Measurements from ENCODE around the gene PRPH. TPM values are rescaled to one million over a fixed set of nuclear protein-coding genes. Genes with fewer than 3 reads are reported as not detected.

Gene PRPH
- total and polyA plus RNA-seq, 2 of the 4 experiments (the other 2 are of a cell fraction) = not detected

DNA sequence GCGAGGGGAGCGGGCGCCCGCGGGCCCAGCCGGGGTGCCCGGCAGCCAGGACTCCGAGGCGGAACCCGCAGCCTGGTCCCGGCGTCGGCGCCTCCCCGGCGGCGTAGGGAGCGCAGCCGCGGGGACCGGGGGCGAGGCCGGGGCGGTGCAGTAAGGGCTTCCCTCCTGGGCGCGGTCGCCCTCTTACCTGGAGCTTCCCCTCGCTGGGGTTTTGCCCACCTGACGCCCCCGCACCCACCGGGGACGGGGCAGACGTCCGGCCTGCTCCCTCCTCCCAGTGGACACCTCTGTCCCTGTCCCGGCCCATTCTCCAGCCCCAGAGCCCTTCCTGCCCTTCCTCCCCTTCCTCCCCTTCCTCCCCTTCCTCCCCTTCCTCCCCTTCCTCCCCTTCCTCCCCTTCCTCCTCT lies 30.5 kb upstream of the PRPH start:
- H3K4me1 ChIP-seq (ENCODE audit: control insufficient read depth, insufficient read depth, low read length) = peaks cover 21% of the 10 kb centered on the region
- peak overlapping the region; percentile 55 for H3K18ac ChIP-seq (ENCODE audit: low read depth, low read length)
- H3K36me3 ChIP-seq (ENCODE audit: control insufficient read depth, insufficient read depth, low read length) = peaks cover 14% of the 10 kb centered on the region
- H4K91ac ChIP-seq (ENCODE audit: insufficient read depth, low read depth, low read length) = peak overlapping the region; percentile 64
- WGBS, 2 experiments (ENCODE audit: extremely low coverage in 2 of 2, insufficient read length in 1 of 2) = 0% methylated on average over 17 of the region's 35 CpGs; no CpG with 5 or more reads in 1 of the 2 experiments
- H3K27ac ChIP-seq (ENCODE audit: insufficient read depth, low read length) = peak overlapping the region; percentile 94
- peak overlapping the region; percentile 94 for H2BK5ac ChIP-seq (ENCODE audit: low read depth, low read length, poor library complexity, severe bottlenecking)
- 0 out of 3 replicates have a peak overlapping the region, but pooled peaks have one; percentile 66 for H2BK15ac ChIP-seq (ENCODE audit: low read depth, low read length)
- POLR2A ChIA-PET (ENCODE audit: unreplicated experiment) = interaction anchor here (1.4 kb wide), 1 partner anchor 20 kb away, joined by 6 read pairs; no protein-coding TSS in a partner anchor
- peak overlapping the region; percentile 93 to 96 for H4K8ac ChIP-seq (ENCODE audit: low read depth in 2 of 2, low read length in 2 of 2)
- in situ Hi-C loops (cut with MboI; ENCODE audit: low sequenced_read_pairs) (no loop called here), dilution Hi-C loops (cut with HindIII; ENCODE audit: low sequenced_read_pairs, unreplicated experiment) (no loop called here), intact Hi-C loops (cut with micrococcal nuclease) (loop anchor here (2.0 to 10.0 kb wide), 2 partner anchors 76 to 130 kb away; partner anchors contain the start of genes TUBA1A and TUBA1B)
- no TSS peak for BruUV-seq (replicated peaks)
- no peak overlapping the region for H2BK20ac ChIP-seq (ENCODE audit: low read depth, low read length)
- CTCF ChIA-PET = interaction anchor here (0.6 to 1.1 kb wide), 2 partner anchors 83 to 193 kb away, joined by 4 read pairs; no protein-coding TSS in a partner anchor
- peak overlapping the region; percentile 90 for H3K4ac ChIP-seq (ENCODE audit: low read depth, low read length)
- H2AK9ac ChIP-seq (replicated peaks; ENCODE audit: low read depth, low read length, poor library complexity) = peak overlapping the region; percentile 100
- H3K23ac ChIP-seq (ENCODE audit: low read depth, low read length) = peak overlapping the region; percentile 77
- H2AK5ac ChIP-seq (ENCODE audit: low read depth, low read length) = peak overlapping the region; percentile 98
- H4K20me1 ChIP-seq (ENCODE audit: insufficient read depth, low read length) = peaks cover 50% of the 10 kb centered on the region
- peak overlapping the region; percentile 92 for H2AFZ ChIP-seq (replicated peaks; ENCODE audit: low read length, poor library complexity)
- H3K4me3 ChIP-seq (ENCODE audit: insufficient read depth, low read depth, low read length) = peak overlapping the region; percentile 77
- peak overlapping the region; percentile 69 for H2BK120ac ChIP-seq (ENCODE audit: low read depth, low read length)
- H3K56ac ChIP-seq (ENCODE audit: extremely low read depth, insufficient read depth, low read length) = peak overlapping the region; percentile 91
- no peaks in the 10 kb centered on the region for H3K27me3 ChIP-seq (ENCODE audit: control insufficient read depth, insufficient read depth, low read length)
- peak overlapping the region; percentile 84 for H3K4me2 ChIP-seq (ENCODE audit: low read depth, low read length)
- H4K5ac ChIP-seq (ENCODE audit: low read depth, low read length) = peak overlapping the region; percentile 74
- peaks cover 8 to 60% of the 10 kb centered on the region in 2 experiments; a peak in 3 of 4 replicates for H3K79me1 ChIP-seq (ENCODE audit: low read depth in 1 of 2, low read length in 2 of 2)
- TF ChIP-seq MAZ (IDR thresholded peaks at IDR 0.05; ENCODE audit: borderline replicate concordance, low read depth, low read length) = no peak
- no peak for TF ChIP-seq RCOR1 (IDR thresholded peaks at IDR 0.05; ENCODE audit: insufficient replicate concordance, low read length)
- TF ChIP-seq CTCF (conservative IDR thresholded peaks at IDR 0.05; ENCODE audit: low read depth, low read length) = no peak
- no peak for TF ChIP-seq BHLHE40 (IDR thresholded peaks at IDR 0.05; ENCODE audit: low read depth, low read length)
- TF ChIP-seq ELK1 (IDR thresholded peaks at IDR 0.05; ENCODE audit: borderline replicate concordance, low read depth, low read length) = no peak
- no peak for TF ChIP-seq POLR2A (IDR thresholded peaks at IDR 0.05; ENCODE audit: low read depth, low read length)
- TF ChIP-seq CEBPB (IDR thresholded peaks at IDR 0.05; ENCODE audit: low read depth, low read length) = no peak
- TF ChIP-seq MAFK (IDR thresholded peaks at IDR 0.05; ENCODE audit: low read depth, low read length) = no peak
- TF ChIP-seq RFX5 (IDR thresholded peaks at IDR 0.05; ENCODE audit: low read depth, low read length) = no peak
- TF ChIP-seq, protein P1, sequence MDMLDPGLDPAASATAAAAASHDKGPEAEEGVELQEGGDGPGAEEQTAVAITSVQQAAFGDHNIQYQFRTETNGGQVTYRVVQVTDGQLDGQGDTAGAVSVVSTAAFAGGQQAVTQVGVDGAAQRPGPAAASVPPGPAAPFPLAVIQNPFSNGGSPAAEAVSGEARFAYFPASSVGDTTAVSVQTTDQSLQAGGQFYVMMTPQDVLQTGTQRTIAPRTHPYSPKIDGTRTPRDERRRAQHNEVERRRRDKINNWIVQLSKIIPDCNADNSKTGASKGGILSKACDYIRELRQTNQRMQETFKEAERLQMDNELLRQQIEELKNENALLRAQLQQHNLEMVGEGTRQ (IDR thresholded peaks at IDR 0.05; ENCODE audit: low read depth, low read length) = no peak
- TF ChIP-seq MXI1 (IDR thresholded peaks at IDR 0.05; ENCODE audit: borderline replicate concordance, low read depth, low read length) = no peak
- TF ChIP-seq RAD21 (IDR thresholded peaks at IDR 0.05; ENCODE audit: low read length) = no peak
- TF ChIP-seq NFE2L2 (IDR thresholded peaks at IDR 0.05; ENCODE audit: low read depth, low read length) = no peak
- H3K9ac ChIP-seq (ENCODE audit: low read depth, low read length) = peak overlapping the region; percentile 83
- DNase-seq = no peak
- no peaks in the 10 kb centered on the region for H3K9me3 ChIP-seq (ENCODE audit: control insufficient read depth, insufficient read depth, low read length)
- H3K14ac ChIP-seq (replicated peaks; ENCODE audit: low read depth, low read length) = peak overlapping the region; percentile 85
- peak; percentile 22 for ATAC-seq (ENCODE audit: low read depth)
- peaks cover 23% of the 10 kb centered on the region for H3K9me1 ChIP-seq (ENCODE audit: insufficient read depth, low read length)
